HL-60 (cell line): ENCODE measurements around the gene GALNT14.

Experiments used
- GABPA ChIP-seq: IDR thresholded peaks from 2 replicates; pipeline ENCODE4 v1.6.1; 2012; ENCODE audit warnings: low read depth
- POLR2AphosphoS5 ChIP-seq: IDR thresholded peaks from 2 replicates; pipeline ENCODE4 v1.6.1; 2012; ENCODE audit warnings: low read depth
- TF ChIP-seq, protein P1 (sequence below): IDR thresholded peaks from one replicate; pipeline ENCODE4 v1.5.1; 2011; ENCODE audit warnings: low read length, control low read depth, inconsistent platforms; ENCODE audit not compliant: insufficient read depth
- TF ChIP-seq, protein P2 (sequence below): IDR thresholded peaks from 2 replicates; pipeline ENCODE4 v1.6.1; 2012; ENCODE audit warnings: low read depth; ENCODE audit not compliant: insufficient replicate concordance

DNA sequence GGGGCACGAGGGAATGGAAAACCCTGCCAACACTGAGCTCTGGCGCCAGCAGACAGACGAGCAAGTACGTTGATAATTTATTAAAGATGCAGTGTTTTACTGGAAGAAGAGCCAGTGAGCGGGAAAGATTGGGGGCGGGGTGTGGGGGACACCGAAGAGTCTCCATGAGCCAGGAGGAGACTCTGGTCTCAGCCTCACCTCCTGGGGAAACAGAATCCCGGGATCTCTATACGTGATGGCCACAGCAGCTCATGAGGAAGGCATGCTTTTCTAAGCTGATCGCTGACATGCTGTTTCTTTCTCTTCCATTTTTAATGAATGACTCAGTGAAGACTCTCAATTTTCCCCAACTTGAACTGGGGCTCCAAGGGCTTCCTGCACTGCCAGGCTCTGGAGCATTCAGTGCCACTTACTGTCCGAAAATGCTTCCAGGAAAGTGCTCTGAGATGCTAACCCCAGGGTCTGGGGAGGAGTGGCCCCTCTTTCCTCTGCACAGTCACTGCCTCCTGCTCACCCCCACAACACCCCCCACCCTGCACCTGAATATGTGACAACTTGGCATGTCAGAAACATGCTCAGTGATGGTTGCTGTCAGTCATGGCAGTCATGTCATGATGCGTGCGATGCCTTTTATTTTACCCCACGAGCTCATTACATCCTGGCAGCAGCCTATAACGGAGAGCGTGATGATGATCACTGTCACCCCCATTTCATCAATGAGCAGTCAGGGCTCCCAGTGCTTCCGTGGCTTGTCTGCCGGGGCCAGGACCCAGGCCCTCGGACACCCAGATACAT, 166.8 kb downstream of the GALNT14 start:
- TF ChIP-seq, protein P1, sequence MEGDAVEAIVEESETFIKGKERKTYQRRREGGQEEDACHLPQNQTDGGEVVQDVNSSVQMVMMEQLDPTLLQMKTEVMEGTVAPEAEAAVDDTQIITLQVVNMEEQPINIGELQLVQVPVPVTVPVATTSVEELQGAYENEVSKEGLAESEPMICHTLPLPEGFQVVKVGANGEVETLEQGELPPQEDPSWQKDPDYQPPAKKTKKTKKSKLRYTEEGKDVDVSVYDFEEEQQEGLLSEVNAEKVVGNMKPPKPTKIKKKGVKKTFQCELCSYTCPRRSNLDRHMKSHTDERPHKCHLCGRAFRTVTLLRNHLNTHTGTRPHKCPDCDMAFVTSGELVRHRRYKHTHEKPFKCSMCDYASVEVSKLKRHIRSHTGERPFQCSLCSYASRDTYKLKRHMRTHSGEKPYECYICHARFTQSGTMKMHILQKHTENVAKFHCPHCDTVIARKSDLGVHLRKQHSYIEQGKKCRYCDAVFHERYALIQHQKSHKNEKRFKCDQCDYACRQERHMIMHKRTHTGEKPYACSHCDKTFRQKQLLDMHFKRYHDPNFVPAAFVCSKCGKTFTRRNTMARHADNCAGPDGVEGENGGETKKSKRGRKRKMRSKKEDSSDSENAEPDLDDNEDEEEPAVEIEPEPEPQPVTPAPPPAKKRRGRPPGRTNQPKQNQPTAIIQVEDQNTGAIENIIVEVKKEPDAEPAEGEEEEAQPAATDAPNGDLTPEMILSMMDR, result no peak
- TF ChIP-seq GABPA (no peak), POLR2AphosphoS5 (no peak)
- TF ChIP-seq, protein P2, sequence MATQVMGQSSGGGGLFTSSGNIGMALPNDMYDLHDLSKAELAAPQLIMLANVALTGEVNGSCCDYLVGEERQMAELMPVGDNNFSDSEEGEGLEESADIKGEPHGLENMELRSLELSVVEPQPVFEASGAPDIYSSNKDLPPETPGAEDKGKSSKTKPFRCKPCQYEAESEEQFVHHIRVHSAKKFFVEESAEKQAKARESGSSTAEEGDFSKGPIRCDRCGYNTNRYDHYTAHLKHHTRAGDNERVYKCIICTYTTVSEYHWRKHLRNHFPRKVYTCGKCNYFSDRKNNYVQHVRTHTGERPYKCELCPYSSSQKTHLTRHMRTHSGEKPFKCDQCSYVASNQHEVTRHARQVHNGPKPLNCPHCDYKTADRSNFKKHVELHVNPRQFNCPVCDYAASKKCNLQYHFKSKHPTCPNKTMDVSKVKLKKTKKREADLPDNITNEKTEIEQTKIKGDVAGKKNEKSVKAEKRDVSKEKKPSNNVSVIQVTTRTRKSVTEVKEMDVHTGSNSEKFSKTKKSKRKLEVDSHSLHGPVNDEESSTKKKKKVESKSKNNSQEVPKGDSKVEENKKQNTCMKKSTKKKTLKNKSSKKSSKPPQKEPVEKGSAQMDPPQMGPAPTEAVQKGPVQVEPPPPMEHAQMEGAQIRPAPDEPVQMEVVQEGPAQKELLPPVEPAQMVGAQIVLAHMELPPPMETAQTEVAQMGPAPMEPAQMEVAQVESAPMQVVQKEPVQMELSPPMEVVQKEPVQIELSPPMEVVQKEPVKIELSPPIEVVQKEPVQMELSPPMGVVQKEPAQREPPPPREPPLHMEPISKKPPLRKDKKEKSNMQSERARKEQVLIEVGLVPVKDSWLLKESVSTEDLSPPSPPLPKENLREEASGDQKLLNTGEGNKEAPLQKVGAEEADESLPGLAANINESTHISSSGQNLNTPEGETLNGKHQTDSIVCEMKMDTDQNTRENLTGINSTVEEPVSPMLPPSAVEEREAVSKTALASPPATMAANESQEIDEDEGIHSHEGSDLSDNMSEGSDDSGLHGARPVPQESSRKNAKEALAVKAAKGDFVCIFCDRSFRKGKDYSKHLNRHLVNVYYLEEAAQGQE, result no peak
